Hypothalamus (tissue), 51 donors: ENCODE measurements around the gene TAC4.

Experiments used
- DNase-seq, 51 donors: peaks; one replicate each; lab custom pipeline; 2025; lab: John Stamatoyannopoulos, UW

Gene TAC4, protein sequence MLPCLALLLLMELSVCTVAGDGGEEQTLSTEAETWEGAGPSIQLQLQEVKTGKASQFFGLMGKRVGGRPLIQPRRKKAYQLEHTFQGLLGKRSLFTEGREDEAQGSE

DNA sequence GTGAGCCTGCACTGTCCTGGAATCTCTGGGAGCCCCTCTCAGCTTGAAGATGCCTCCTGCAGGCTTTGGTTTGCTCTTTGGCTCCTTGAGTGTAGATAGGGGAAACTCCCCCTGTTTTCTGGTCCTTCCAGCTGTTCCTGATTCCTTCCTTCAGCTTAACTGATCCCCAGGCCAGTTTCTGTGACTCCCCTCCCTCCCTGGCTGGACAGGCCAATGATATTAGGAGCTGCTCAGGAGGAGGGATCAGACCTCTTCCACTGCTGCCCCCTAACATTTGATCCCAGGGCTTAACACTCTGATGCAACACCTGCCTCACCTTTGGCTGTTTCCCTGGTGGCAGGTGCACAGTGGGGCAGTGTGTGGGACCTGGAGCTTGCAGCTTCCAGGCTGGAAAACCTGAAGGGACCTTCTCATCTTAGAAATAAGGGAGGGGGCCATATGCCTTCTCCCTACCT is at the start of gene TAC4:
Gene TAC4 (minus strand): TSS at position 51 of the 455 bp plus-strand sequence. CDS start 52 bp downstream, outside the sequence.
- DNase-seq = no peak

DNA sequence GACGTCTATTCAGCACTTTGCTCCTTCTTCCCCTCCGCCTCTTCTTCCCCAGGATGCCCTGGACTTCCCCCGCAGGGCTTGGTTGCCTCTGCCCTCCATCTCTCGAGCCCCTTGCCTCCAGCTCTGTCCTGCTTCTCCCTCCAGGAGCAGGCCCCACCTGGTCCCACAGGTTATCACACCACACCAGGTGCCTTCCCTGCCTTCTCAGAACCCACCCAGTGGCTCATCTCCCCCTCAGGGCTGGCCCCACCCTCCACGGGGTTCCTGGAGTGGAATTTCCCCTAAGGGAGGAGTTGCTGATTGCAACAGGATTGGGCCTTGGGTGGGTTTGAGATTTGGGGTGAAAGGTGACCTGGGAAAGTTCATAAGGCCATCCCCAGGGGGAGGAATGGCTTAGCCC is 49.0 kb upstream of the TAC4 start:
- no peak for DNase-seq

DNA sequence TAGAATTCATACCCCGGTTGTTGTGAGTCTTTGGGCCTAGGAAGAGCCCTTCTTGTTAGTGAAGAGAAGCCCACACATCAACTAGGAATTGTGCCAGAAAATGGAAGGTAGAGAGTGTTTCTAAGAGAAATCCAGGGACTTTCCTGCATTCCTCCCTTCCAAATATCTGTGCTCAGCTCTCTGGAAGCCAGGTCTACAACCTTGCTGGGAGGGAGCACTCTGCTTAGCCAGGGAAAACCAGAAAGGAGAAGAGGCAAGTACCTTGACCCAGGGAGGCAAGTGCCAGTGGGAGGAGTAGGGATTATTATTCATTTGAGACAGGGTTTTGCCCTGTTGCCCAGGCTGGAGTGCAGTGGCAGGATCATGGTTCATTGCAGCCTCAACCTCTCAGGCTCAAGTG is 48.4 kb upstream of the TAC4 start:
- no peak for DNase-seq

DNA sequence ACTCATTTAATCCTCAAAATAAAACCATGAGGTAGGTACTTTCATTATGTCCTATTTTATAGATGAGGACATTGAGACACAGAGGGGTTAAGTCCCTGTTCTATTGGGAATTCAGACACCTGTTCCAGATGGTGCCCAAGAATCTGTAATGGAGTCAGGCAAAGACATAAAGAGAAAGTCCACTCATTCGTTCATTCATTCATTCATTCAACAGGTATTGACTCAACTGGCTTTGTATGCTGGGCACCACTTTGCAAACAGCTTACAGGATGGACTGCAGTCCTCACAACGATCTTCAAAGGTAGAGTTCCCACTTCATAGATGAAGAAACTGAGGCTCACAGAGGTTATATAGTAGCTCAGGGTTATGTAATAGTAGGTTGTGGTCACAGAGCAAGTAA is 47.9 kb upstream of the TAC4 start:
- DNase-seq = no peak

DNA sequence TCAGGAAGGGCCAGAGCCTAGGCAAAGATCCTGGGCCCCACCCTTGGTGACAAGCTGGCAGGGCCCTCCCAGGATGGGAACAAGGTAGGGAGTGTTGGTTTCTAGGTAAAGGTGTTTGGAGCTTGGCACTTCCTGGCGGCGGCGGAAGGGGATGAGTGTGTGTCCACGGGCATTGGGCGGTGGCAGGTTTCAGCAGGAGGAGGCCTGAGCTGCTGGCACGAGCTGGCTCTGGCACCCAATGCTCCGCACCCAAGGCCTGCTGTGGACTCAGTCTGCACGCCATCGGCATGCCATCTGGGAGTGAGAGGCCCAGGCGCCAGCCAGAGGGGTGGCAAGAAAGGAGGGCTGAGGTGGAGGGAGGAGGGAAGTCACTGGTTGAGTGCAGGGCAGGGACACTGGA is 46.9 kb upstream of the TAC4 start:
- no peak for DNase-seq

DNA sequence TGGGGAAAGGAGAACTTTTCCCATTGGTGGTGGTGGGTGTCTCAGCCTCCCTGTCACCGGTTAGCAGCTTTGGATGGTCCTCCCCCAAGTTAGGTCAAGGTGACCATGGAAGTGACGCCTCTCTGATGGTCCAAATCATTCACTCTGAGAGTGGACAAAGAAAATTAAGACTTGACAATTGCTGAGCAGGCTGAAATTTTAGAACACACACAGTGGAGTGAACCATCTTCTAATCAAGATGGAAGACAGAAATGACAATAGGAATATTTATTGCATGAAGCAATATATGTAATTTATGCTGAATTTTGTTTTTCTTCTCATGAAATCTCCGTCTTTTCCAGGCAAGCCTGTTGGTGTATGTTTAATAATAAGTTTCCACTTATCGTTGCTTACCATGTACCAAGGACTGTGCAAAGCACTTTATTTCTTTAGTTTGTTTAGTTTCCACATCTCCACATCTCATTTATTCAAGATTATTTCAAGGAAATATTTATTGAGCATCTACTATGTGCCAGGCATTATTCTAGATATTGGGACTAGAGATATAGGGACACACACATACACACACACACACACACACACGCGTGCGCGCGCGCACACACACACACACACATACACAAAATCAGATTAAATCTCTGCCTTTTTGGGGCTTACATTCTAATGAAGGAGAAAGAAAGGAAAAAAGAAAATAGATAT is 44.0 kb upstream of the TAC4 start:
- DNase-seq = no peak

DNA sequence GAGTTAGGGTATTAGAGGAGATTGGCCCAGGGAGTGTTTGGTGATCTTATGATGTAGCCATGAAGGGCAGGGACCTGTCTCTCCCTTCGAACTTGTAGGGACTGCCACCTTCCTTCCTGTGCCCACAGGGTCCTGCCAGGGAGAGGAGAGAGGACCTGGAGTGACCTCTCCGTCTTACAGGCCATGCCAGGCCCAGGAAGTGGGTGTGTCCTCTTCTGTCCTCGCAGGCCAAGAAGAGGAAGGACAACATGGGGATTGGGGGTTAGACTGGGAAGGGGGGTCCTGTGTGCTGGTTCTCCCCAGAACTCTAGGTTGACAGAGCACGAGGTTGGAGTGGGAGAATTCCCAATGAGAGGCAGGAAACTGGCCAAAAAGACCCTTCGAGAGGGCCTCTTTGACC is 43.4 kb upstream of the TAC4 start:
- no peak for DNase-seq

DNA sequence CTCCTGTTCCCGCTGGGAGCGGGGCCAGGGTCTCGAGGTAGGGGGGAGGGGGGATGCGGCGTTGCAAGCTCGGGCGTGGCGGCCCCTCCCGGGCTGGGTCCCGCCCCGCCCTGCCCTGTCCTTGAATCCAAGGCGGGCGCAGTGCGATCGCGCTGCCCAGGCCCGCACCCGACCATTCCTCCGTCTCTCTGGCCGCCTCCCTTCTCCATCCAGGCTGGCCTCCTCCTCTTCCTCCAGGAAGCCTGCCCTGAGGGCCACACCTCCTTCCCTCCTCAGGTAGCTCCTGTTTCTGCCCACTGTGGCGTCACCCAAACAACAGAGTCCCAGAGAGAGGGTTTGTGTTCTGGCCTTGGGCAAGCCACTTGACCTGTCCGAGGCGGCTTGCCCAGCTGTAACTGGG is 43.0 kb upstream of the TAC4 start:
- no peak for DNase-seq

DNA sequence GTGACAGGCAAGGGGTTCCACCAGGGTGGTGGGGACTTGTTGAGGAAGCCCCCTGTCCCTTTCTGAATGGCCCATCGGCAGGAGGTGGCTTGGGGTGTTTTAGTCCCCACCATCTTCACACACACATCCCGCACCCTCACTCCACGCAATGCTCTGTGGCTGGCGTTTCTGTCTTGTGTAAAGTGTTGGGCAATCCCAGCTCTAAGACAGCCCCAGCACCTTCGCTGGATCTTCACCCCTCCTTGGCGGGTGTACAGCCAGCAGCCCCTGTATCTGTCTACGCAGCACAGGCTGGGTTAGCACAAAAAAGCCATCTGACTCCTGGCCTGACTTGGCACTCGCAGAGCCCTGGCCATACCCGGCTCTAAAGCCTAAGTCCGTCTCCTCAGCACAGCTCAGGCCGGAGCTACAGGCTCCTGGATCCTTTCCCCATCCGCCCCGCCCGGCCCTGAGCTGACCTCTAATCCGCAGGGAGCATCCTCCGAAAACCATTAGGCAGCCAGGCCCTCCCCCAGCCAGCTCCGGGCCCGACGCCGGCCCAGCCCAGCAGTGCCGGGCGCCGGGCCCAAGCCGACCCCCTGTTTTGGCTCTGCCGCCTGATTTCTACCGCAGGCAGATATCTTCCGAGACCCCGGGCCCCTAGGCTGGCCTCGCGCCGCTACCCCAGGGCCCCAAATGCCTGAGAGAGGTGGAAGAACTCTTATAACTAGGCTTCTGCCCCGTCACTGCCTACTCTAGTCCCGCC is 42.4 kb upstream of the TAC4 start:
- DNase-seq = no peak

DNA sequence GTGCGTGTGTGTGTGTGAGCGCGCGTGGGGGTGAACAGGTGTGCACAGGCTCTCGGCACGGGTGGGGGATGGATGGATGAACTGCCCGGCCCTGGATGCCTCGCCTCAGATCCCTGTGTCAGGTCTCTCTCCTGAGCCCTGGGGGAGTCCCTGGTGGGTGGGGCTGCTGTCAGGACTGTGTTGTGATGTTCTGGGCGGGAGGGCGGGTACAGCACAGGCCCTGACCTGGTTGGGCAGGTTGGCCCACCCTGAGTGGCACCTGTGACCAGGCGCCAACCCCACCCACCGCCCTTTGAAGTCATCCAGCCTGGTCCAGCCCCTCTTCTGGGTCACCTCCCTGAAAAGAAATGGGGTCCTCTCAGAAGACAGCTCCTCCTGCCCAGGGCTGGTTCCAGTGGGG is 41.6 kb upstream of the TAC4 start:
- DNase-seq = no peak

DNA sequence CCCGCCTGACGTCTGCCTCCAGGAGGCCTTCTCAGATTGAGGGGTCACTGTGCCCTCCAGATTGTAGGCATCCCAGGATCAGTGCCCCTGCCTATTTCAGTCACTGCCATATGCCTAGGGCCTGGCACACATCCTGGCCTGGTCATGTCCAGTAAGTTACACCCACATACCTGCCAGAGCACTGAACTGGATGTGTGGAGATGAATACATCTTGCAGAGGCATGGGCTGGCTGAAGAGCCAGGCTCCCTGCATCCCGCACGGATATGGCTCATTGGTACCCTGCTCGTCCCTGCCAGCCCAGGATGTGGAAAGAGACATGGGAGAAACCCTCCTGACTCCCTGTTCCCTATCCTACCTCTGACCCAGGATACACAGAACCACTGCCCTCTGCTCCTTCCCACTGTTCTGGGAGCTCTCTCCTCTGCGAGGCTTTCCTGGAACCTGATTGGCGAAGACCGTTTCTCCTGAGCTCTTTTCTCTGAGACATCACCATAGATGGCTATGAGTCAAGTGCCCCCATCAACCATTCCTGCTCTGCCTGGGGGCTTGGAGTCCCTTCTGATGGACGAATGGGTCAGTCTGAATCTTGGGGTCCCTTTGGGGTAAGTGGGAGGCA is 40.0 kb upstream of the TAC4 start:
- DNase-seq = no peak

DNA sequence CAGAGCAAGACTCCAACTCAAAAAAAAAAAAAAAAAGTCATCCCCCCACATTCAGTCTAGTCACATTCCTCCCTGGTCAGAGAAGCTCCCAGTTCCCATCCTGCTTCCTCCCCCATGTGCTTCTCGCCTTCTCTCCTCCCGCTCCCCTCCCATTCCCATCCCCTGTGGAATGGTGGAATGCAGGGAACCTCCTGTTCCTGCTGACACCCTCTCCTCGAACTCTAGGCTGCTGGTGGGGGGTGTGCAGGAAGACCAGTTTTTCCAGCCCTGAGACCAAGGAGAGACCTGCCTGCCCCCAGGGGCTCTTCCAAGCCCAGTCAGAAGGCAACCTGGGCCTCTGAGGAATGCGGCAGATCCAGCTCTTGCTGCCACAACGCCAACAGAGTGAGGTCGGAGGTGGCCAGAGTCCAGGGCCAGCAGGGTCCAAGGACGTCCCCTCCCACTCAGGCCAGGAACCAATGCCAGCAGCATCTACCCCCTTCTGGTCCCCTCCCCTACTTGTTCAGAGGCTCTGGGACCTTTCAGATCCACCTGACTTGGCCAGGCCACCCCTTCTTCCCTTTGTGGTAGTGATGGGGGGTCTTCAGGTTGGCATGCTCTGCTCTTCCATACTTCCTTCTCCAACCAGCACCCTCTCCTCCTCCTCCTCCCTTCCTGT is 39.3 kb upstream of the TAC4 start:
- DNase-seq = no peak

DNA sequence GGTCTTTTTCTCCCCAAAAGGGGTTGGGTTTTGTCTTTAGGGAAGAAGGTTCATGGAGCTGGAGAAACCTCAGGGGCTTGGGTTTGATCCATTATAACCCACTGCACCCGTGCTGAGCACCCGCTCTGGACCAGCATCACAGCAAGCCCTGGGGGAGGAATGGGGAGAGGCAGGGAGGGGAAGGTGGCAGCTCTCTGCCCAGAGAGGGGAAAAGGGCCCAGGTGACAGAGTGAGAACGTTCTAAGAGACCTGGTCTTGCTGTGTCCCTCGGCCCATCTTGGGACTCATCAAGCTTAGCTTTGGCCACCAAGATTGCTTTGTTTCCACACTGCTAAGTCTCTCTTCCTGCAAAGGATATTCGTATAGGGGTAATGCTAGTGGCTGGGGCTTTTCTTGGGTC is 38.2 kb upstream of the TAC4 start:
- DNase-seq = no peak

DNA sequence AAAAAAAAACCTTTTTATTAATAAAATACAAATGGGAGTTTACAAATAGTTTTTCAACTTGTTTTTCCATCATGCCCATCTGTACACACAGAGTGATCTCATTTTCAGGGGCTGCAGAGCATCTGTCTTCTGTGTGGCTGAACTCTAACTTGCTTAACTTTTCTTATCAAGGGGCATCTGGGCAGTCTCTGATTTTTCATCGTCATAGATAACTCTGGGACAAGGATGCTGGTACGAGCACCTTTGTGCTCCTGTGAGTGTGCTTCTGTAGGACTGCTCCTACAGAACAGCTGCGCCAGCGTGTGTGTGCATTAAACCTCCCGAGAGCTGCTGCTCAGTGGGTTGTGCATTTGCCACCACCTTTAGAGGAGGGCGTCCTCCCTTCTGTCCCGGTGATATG is 34.6 kb upstream of the TAC4 start:
- no peak for DNase-seq

DNA sequence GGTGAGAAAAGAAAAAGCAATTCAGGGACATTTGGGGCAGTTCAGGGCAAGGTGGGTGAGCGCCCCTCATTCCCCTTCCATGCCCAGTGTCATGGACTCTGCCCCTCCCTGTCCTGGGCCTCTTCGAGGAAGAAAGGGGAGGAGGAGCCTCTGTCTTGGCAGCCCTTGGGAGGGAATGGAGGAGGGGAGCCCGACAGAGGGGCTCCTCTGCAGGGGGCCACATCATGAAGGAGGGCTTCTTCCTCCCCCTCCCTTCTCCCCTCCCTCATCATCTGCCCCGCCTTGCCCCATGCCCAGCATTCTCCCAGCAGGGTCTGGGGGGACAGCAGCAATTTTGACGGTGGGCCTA is 33.2 kb upstream of the TAC4 start:
- no peak for DNase-seq

DNA sequence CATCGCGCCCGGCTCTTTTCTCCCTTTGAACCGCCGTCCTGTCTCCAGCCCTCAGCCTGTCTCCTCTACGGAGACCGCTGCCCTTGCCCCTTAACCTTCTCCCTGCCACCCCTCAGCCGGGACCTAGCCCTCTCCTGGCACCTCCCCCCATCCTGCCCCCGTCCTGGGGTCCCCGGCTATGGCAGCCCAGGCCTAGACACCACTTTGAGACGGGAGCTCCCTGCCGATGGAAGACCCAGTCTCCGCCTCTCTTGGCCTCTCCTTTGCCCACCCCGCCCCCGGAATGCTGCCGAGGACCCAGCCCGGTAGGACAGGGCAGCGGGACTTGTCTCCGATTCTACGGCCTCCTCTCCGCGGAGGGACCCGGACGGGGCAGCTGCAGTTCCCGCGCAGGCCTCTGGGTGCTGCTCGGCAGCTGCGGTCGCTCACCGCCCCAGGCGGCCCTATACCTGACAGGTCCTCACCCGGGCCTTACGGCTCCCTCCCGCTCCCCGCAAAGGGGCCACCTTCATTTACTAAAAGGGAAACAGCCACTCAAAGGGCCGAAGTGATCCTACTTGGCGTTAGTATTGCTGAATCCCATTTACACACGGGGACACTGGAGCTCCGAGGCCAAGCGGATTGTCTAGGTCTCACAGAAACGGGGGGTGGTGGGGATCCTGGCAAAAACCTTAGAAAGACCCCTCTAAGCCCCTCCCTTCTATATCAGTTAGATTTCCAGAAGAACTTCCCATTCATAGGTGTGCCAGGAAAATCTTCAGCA is 32.6 kb upstream of the TAC4 start:
- DNase-seq = peak in 34 of 51 donors; percentile 2 to 57 (median 22)

DNA sequence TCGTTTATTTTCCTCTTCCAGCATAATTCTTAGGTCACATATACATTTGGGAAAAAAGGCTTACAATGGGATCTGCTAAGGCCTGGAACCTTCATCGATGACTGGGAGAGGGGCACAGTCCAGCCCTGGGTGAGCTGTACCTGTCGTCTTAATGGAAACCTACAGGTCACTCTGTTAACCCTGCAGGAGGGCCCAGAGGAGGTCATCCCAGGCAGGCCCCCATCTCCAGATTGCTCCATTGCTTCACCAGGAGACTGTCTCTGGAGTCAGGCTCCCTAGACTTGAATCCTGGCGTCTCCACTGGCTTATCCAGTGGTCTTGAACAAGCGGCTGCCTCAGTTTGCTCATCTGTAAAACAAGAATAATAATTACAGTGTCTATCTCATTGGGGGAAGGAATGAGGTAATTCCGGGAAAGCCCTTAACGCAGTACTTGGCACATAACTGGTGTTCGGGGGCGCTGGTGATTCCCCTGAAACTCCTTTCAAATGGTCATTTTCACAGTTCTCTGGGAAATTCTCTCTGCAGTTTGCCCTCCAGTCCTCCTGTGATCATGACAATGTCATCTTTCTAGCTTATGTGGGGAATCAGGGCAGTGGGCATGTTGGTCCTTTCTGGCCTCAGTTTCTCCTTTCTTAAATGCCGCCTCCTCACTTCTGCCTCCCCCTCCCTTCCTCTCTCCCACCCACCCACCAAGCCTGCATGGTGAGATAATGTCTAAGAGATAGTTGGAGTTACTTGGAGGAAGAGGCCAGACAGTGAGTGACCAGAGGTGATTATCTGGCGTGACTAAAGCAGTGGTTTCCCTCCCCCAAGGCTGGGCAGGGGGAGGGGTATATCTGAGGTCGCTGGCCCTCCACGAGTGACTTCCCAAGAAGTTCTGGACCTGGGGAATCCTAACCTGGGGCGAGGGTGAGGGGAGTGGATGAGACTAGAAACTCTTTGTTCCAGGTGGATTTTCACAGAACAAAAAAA is 31.3 kb upstream of the TAC4 start:
- no peak for DNase-seq

DNA sequence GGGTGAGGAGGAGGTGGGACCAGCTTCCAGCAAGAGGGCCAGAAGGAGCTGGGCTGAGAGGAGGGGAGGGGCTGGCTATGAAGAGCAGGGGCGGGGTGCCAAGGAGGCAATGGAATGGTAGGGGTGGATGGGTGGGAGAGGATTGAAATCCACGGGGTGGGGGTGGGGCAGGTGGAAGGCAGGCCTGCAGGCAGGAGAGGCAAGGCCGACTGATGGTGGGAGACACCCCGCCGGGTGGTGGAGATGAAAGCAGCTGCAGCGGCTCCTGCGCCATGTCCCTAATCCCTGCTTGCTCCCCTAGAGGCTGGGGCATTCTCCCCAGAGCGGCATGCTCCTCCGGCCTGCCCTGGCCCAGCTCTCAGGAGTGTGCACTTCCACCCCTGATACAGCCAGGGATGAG is 27.8 kb upstream of the TAC4 start:
- DNase-seq = no peak

DNA sequence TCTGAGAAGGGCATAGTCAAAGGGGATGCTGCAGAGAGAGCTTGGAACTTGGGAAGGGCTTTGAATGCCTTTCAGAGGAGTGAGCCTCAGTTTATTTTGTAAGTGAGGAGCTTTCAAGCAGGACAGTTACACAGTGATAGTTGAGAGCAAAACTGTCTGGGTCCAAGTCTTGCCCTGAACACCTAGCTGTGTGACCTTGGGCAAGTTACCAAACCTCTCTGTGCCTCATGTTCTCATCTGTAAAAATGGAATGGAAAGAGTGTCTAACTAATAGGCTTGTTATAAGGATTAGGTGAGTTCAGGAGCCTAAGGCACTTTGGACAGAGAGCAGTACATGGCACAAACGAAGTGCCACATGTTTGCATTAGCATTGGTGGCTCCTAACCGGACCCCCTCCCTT is 27.0 kb upstream of the TAC4 start:
- DNase-seq = no peak
